H9 (cell line): Measurements from ENCODE around the gene SDR42E2. TPM values are rescaled to one million over a fixed set of nuclear protein-coding genes. Genes with fewer than 3 reads are reported as not detected.

Experiments used
- DNase-seq: peaks from one replicate; pipeline ENCODE4 v3.0.0-alpha.2; 2017
- H2AFZ ChIP-seq: one replicate; pipeline ENCODE4 v1.6.1; 2013; ENCODE audit warnings: mild to moderate bottlenecking, low read length, control low read depth, moderate library complexity
- H2AK5ac ChIP-seq: 2 replicates; pipeline ENCODE4 v1.6.1; 2013; ENCODE audit warnings: low read length, control low read depth, mixed read lengths; ENCODE audit not compliant: insufficient read length
- H2BK120ac ChIP-seq: one replicate; pipeline ENCODE4 v1.6.1; 2013; ENCODE audit warnings: low read depth, mild to moderate bottlenecking, low read length, control low read depth, inconsistent platforms; ENCODE audit not compliant: poor library complexity, severe bottlenecking
- H2BK12ac ChIP-seq: 2 replicates; pipeline ENCODE4 v1.6.1; 2013; ENCODE audit warnings: low read length, control low read depth, mixed read lengths, low read depth; ENCODE audit not compliant: insufficient read length
- H2BK15ac ChIP-seq: 2 replicates; pipeline ENCODE4 v1.6.1; 2013; ENCODE audit warnings: low read depth, low read length, control low read depth
- H2BK20ac ChIP-seq: one replicate; pipeline ENCODE4 v1.6.1; 2013; ENCODE audit warnings: low read depth, mild to moderate bottlenecking, low read length, control low read depth, inconsistent platforms; ENCODE audit not compliant: poor library complexity, severe bottlenecking
- H2BK5ac ChIP-seq: 2 replicates; pipeline ENCODE4 v1.6.1; 2013; ENCODE audit warnings: low read length, control low read depth, mixed read lengths; ENCODE audit not compliant: insufficient read length
- H3K14ac ChIP-seq: 2 replicates; pipeline ENCODE4 v1.6.1; 2013; ENCODE audit warnings: low read length, control low read depth; ENCODE audit not compliant: insufficient read depth
- H3K18ac ChIP-seq: 2 replicates; pipeline ENCODE4 v1.6.1; 2013; ENCODE audit warnings: low read depth, mild to moderate bottlenecking, mixed read lengths, low read length, control low read depth; ENCODE audit not compliant: insufficient read length
- H3K23ac ChIP-seq: 2 replicates; pipeline ENCODE4 v1.6.1; 2013; ENCODE audit warnings: low read length, control low read depth, mixed read lengths, low read depth; ENCODE audit not compliant: insufficient read length
- H3K23me2 ChIP-seq: 2 replicates; pipeline ENCODE4 v1.6.1; 2013; ENCODE audit warnings: low read depth, mild to moderate bottlenecking, mixed read lengths, low read length, control low read depth; ENCODE audit not compliant: insufficient read length, poor library complexity, severe bottlenecking
- H3K27ac ChIP-seq: 2 replicates; pipeline ENCODE4 v1.5.1; 2013; ENCODE audit warnings: low read length, control low read depth, mixed read lengths, low read depth; ENCODE audit not compliant: insufficient read length
- H3K27me3 ChIP-seq: 2 replicates; pipeline ENCODE4 v1.6.1; 2013; ENCODE audit warnings: low read length, control low read depth, inconsistent platforms; ENCODE audit not compliant: insufficient read depth
- H3K4ac ChIP-seq: 2 replicates; pipeline ENCODE4 v1.6.1; 2013; ENCODE audit warnings: low read depth, mild to moderate bottlenecking, control low read depth, inconsistent platforms, low read length, moderate library complexity
- H3K4me1 ChIP-seq: 2 replicates; pipeline ENCODE4 v1.6.1; 2013; ENCODE audit warnings: low read length, control low read depth, inconsistent platforms; ENCODE audit not compliant: insufficient read depth
- H3K4me2 ChIP-seq: 2 replicates; pipeline ENCODE4 v1.6.1; 2013; ENCODE audit warnings: low read length, control low read depth, mixed read lengths; ENCODE audit not compliant: insufficient read length, insufficient read depth
- H3K56ac ChIP-seq: 2 replicates; pipeline ENCODE4 v1.6.1; 2013; ENCODE audit warnings: low read depth, mild to moderate bottlenecking, mixed read lengths, low read length, control low read depth; ENCODE audit not compliant: insufficient read length
- H3K79me1 ChIP-seq: 2 replicates; pipeline ENCODE4 v1.6.1; 2013; ENCODE audit warnings: low read depth, mild to moderate bottlenecking, moderate library complexity, low read length, control low read depth, inconsistent platforms; ENCODE audit not compliant: insufficient read depth, poor library complexity, severe bottlenecking
- H3K79me2 ChIP-seq: 2 replicates; pipeline ENCODE4 v1.6.1; 2013; ENCODE audit warnings: low read length, control low read depth, inconsistent platforms; ENCODE audit not compliant: insufficient read depth
- H3K9ac ChIP-seq: 2 replicates; pipeline ENCODE4 v1.6.1; 2013; ENCODE audit warnings: low read length, control low read depth, mixed read lengths; ENCODE audit not compliant: insufficient read length; ENCODE audit errors: extremely low read depth
- H3K9me3 ChIP-seq: one replicate; pipeline ENCODE4 v1.6.1; 2013; ENCODE audit warnings: low read depth, low read length, inconsistent platforms; ENCODE audit not compliant: control insufficient read depth
- H3T11ph ChIP-seq: one replicate; pipeline ENCODE4 v1.6.1; 2013; ENCODE audit warnings: mild to moderate bottlenecking, low read length, control low read depth, inconsistent platforms
- H4K20me1 ChIP-seq: one replicate; pipeline ENCODE4 v1.6.1; 2013; ENCODE audit not compliant: control insufficient read depth, insufficient read length, insufficient read depth
- H4K5ac ChIP-seq: 2 replicates; pipeline ENCODE4 v1.6.1; 2013; ENCODE audit warnings: low read depth, mild to moderate bottlenecking, mixed read lengths, low read length, control low read depth; ENCODE audit not compliant: insufficient read length
- H4K8ac ChIP-seq: replicated peaks from 2 replicates; pipeline ENCODE4 v1.6.1; 2013; ENCODE audit warnings: low read length, control low read depth, mixed read lengths, low read depth; ENCODE audit not compliant: insufficient read length
- H4K91ac ChIP-seq: 2 replicates; pipeline ENCODE4 v1.6.1; 2013; ENCODE audit warnings: low read depth, mild to moderate bottlenecking, moderate library complexity, mixed read lengths, low read length, control low read depth; ENCODE audit not compliant: insufficient read length
- H3K27ac Mint-ChIP-seq, 3 experiments: 2 replicates in 2 of 3; 3 replicates in 1 of 3; pipeline ENCODE4 v1.8.0; 2020 to 2021; ENCODE audit warnings: mixed read lengths in 3 of 3, mild to moderate bottlenecking in 1 of 3, moderate library complexity in 1 of 3
- H3K27me3 Mint-ChIP-seq: 2 replicates; pipeline ENCODE4 v1.8.0; 2021; ENCODE audit warnings: low read depth, mild to moderate bottlenecking, moderate library complexity, mixed read lengths
- H3K36me3 Mint-ChIP-seq, 3 experiments: 2 replicates in 2 of 3; 3 replicates in 1 of 3; pipeline ENCODE4 v1.8.0; 2020 to 2021; ENCODE audit warnings: low read depth in 3 of 3, mixed read lengths in 3 of 3; ENCODE audit not compliant: insufficient read depth in 1 of 3
- H3K4me1 Mint-ChIP-seq, 2 experiments: 2 replicates each; pipeline ENCODE4 v1.8.0; 2020; ENCODE audit warnings: mixed read lengths in 2 of 2
- H3K4me3 Mint-ChIP-seq, 2 experiments: 2 replicates in 1 of 2; 3 replicates in 1 of 2; pipeline ENCODE4 v1.8.0; 2020 to 2021; ENCODE audit warnings: mild to moderate bottlenecking in 2 of 2, mixed read lengths in 2 of 2, moderate library complexity in 1 of 2
- H3K9me3 Mint-ChIP-seq, 2 experiments: 2 replicates in 1 of 2; 3 replicates in 1 of 2; pipeline ENCODE4 v1.8.0; 2020; ENCODE audit warnings: mild to moderate bottlenecking in 2 of 2, mixed read lengths in 2 of 2, moderate library complexity in 1 of 2
- CTCF ChIP-seq: fragments of 200-600 bp; sonication (generic); conservative IDR thresholded peaks from 3 replicates; pipeline ENCODE4 v1.8.0; 2021; ENCODE audit warnings: antibody characterized with exemption, mild to moderate bottlenecking
- total RNA-seq: library from RNA; stranded (reverse); gene quantifications from 2 replicates; pipeline ENCODE4 v1.2.1, GENCODE V29; 2021

SDR42E2 gene
- total RNA-seq, 1 experiment from 2014 or later: 0.09 TPM

- H3K27ac ChIP-seq: no peak overlapping the region
- H3K27ac Mint-ChIP-seq: no peak overlapping the region
- H3K56ac ChIP-seq: no peak overlapping the region
- no peak overlapping the region for H4K91ac ChIP-seq
- H3K18ac ChIP-seq: no peak overlapping the region
- no peak for DNase-seq
- H2BK15ac ChIP-seq: no peak overlapping the region
- H3K9me3 Mint-ChIP-seq: no peaks in the 10 kb centered on the region; a peak in 1 of 5 replicates
- no peak overlapping the region for H4K8ac ChIP-seq
- no peaks in the 10 kb centered on the region for H3K4me1 Mint-ChIP-seq
- H3K4me1 ChIP-seq: no peaks in the 10 kb centered on the region
- H2BK120ac ChIP-seq: no peak overlapping the region
- no peaks in the 10 kb centered on the region for H4K20me1 ChIP-seq
- H2BK12ac ChIP-seq: no peak overlapping the region
- no peak overlapping the region for H4K5ac ChIP-seq
- H3T11ph ChIP-seq: no peak overlapping the region
- no peak overlapping the region for H3K4me2 ChIP-seq
- H3K79me1 ChIP-seq: no peaks in the 10 kb centered on the region
- no peaks in the 10 kb centered on the region for H3K36me3 Mint-ChIP-seq
- TF ChIP-seq CTCF: no peak
- no peak overlapping the region for H2BK20ac ChIP-seq
- H2AFZ ChIP-seq: no peak overlapping the region
- H3K27me3 Mint-ChIP-seq: peaks cover 21% of the 10 kb centered on the region
- no peak overlapping the region for H2AK5ac ChIP-seq
- H3K9ac ChIP-seq: no peak overlapping the region
- H3K4ac ChIP-seq: no peak overlapping the region
- H2BK5ac ChIP-seq: no peak overlapping the region
- H3K27me3 ChIP-seq: no peaks in the 10 kb centered on the region
- no peaks in the 10 kb centered on the region for H3K79me2 ChIP-seq
- H3K9me3 ChIP-seq: no peaks in the 10 kb centered on the region
- no peak overlapping the region for H3K14ac ChIP-seq
- no peak overlapping the region for H3K23ac ChIP-seq
- H3K23me2 ChIP-seq: no peaks in the 10 kb centered on the region
- H3K4me3 Mint-ChIP-seq: no peak overlapping the region
These were observed 31.8 kb upstream of the SDR42E2 start for GRCh38 chr16:22130528-22130927.
